ENCODE results near the gene SOD1. TPM values are rescaled to one million over a fixed set of nuclear protein-coding genes. Genes with fewer than 3 reads are reported as not detected.

Gene SOD1
- total RNA-seq, 2 donors from 2014 or later = 165 to 282 TPM

DNA sequence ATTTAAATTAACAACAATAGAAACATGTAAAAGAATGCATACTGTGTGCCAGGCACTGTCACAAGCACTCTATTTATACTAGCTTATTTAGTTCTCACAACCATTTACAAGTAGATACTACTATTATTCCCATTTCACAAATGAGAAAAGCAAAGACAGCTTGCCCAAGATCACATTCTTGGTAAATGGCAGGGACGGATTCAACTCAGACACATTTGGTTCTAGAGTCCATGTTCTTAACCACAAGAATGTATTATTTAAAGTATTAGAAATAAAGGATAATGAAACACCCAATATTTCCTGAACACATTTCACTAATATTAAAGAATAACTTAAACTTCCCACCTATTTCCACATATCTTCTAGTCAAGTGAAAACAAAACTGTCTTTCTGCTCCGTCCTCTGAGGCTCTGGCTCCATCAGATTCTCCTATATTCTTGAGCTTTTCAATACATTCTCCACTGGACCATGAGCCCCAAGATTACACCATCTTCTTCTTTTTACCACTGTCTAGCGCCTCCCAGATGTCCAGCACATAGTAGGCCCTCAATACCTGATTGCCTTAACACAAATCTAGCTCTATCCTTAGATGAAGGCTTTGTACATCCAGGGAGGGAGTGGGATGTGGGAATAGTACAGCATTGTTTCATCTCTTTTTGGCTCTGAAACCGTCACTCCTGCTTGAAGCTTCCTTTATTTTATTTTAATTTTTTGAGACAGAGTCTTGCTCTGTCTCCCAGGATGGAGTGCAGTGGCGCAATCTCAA is 29.3 kb downstream of the SOD1 start:
- Histone ChIP-seq H3K4me3 (no peak overlapping the region), H3K27me3 (replicated peaks; ENCODE audit: insufficient read depth) (no peaks in the 10 kb centered on the region), H3K36me3 (peaks cover 3 to 9% of the 10 kb centered on the region in 2 donors), H3K4me1 (replicated peaks) (no peaks in the 10 kb centered on the region), H3K9me3 (no peaks in the 10 kb centered on the region), H3K27ac (no peak overlapping the region)
- DNase-seq (ENCODE audit: low spot score) = no peak
- TF ChIP-seq POLR2AphosphoS5 (IDR thresholded peaks at IDR 0.05) (no peak), POLR2A (IDR thresholded peaks at IDR 0.05) (no peak)
- TF ChIP-seq, protein P1, sequence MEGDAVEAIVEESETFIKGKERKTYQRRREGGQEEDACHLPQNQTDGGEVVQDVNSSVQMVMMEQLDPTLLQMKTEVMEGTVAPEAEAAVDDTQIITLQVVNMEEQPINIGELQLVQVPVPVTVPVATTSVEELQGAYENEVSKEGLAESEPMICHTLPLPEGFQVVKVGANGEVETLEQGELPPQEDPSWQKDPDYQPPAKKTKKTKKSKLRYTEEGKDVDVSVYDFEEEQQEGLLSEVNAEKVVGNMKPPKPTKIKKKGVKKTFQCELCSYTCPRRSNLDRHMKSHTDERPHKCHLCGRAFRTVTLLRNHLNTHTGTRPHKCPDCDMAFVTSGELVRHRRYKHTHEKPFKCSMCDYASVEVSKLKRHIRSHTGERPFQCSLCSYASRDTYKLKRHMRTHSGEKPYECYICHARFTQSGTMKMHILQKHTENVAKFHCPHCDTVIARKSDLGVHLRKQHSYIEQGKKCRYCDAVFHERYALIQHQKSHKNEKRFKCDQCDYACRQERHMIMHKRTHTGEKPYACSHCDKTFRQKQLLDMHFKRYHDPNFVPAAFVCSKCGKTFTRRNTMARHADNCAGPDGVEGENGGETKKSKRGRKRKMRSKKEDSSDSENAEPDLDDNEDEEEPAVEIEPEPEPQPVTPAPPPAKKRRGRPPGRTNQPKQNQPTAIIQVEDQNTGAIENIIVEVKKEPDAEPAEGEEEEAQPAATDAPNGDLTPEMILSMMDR (IDR thresholded peaks at IDR 0.05) = no peak
- 91% methylated on average over 5 of the region's 5 CpGs for WGBS
- intact Hi-C loops (cut with DNase I) = no loop called here

DNA sequence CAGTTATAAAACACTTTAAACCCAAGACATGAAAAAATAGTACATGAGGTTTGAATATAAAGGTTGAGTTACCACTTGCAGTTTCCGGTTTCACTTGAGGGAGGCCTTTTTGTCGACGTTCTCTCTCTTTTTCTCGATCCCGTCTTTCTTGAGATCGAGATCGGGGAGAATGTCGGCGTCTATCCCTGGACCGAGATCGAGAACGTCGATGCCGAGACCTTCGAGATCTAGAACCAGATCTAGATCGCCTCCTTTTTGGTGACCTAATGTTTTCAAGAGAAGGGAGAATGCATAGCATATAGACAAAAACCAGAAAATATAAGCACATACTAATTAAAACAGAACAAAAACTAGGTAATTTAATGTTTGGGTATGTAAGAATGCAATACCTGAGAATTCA is 33.7 kb downstream of the SOD1 start:
- no peaks in the 10 kb centered on the region for H3K27me3 ChIP-seq (replicated peaks; ENCODE audit: insufficient read depth)
- no peak overlapping the region for H3K4me3 ChIP-seq
- intact Hi-C loops (cut with DNase I) = no loop called here
- 98% methylated on average over 16 of the region's 16 CpGs for WGBS
- no peaks in the 10 kb centered on the region for H3K4me1 ChIP-seq (replicated peaks)
- DNase-seq (ENCODE audit: low spot score) = no peak
- no peak overlapping the region for H3K27ac ChIP-seq
- no peaks in the 10 kb centered on the region for H3K9me3 ChIP-seq
- H3K36me3 ChIP-seq = peaks cover 3 to 16% of the 10 kb centered on the region in 2 donors
- no peak for TF ChIP-seq POLR2A (IDR thresholded peaks at IDR 0.05)
- TF ChIP-seq POLR2AphosphoS5 (IDR thresholded peaks at IDR 0.05) = no peak
- TF ChIP-seq, protein P1 (IDR thresholded peaks at IDR 0.05) = no peak

DNA sequence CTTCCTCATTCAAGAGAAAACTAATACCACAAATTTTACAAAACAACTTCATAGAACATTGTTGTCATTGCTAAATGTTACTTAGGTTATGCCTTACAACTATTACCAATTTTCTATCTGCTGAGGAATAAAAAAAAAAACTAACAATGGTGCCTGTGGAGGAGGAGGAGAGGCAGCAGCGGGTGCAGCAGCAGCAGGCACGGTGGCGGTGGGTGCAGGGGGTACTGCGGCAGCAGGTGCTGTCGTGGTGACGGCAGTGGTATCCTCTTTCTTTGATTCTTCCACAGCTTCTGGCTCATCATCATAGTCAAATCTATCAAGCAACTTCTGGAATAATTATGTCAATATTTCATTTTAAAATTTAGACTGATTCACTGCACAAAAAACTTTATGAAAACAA is 36.9 kb downstream of the SOD1 start:
- no peaks in the 10 kb centered on the region for H3K27me3 ChIP-seq (replicated peaks; ENCODE audit: insufficient read depth)
- no peak for DNase-seq (ENCODE audit: low spot score)
- no peak overlapping the region for H3K27ac ChIP-seq
- peaks cover 0 to 16% of the 10 kb centered on the region in 2 donors for H3K36me3 ChIP-seq
- intact Hi-C loops (cut with DNase I) = no loop called here
- H3K9me3 ChIP-seq = no peaks in the 10 kb centered on the region
- H3K4me3 ChIP-seq = no peak overlapping the region
- WGBS = 95% methylated on average over 6 of the region's 6 CpGs
- H3K4me1 ChIP-seq (replicated peaks) = no peaks in the 10 kb centered on the region
- TF ChIP-seq, protein P1 (IDR thresholded peaks at IDR 0.05) = no peak
- no peak for TF ChIP-seq POLR2A (IDR thresholded peaks at IDR 0.05)
- no peak for TF ChIP-seq POLR2AphosphoS5 (IDR thresholded peaks at IDR 0.05)

DNA sequence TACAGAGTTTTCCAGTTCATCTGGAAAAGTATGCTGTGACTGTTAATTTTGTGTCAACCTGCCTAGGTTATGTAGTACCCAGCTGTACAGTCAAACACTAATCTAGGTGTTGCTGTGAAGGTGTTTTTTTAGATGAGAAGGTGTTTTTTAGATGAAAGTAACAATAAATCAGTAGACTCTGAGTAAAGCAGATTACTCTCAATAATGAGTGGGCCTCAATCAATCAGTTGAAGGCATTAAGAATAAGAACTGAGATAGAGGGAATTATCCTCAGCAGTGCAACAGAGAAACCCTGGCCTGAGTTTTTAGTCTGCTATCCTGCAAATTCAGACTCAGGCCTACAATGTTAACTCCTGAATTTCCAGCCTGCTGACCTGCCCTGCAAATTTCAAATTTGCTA is 39.0 kb downstream of the SOD1 start:
- no peak overlapping the region for H3K4me3 ChIP-seq
- TF ChIP-seq POLR2AphosphoS5 (IDR thresholded peaks at IDR 0.05) (no peak), POLR2A (IDR thresholded peaks at IDR 0.05) (no peak)
- TF ChIP-seq, protein P1 (IDR thresholded peaks at IDR 0.05) = no peak
- intact Hi-C loops (cut with DNase I) = no loop called here
- no peak for DNase-seq (ENCODE audit: low spot score)
- no peaks in the 10 kb centered on the region for H3K9me3 ChIP-seq
- no peaks in the 10 kb centered on the region for H3K4me1 ChIP-seq (replicated peaks)
- H3K27me3 ChIP-seq (replicated peaks; ENCODE audit: insufficient read depth) = no peaks in the 10 kb centered on the region
- H3K27ac ChIP-seq = no peak overlapping the region
- peaks cover 0 to 7% of the 10 kb centered on the region in 2 donors for H3K36me3 ChIP-seq

DNA sequence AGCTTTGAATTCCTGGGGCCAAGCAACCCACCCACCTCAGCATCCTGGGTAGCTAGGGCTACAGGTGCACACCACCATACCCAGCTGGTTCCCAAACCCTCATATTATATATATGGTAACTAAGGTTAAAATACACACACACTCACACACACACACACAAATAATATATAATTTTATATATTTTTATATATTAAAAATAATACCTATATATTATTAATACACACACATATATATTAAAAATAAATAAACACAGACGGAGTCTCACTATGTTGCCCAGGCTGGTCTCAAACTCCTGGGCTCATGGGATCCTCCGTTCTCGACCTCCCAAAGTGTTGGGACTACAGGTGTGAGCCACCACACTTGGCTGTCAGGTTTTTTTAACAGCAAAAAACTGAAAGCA is 40.5 kb downstream of the SOD1 start:
- Histone ChIP-seq H3K4me3 (no peak overlapping the region), H3K27me3 (replicated peaks; ENCODE audit: insufficient read depth) (no peaks in the 10 kb centered on the region), H3K9me3 (no peaks in the 10 kb centered on the region), H3K4me1 (replicated peaks) (no peaks in the 10 kb centered on the region), H3K27ac (no peak overlapping the region), H3K36me3 (no peaks in the 10 kb centered on the region)
- WGBS = 98% methylated on average over 3 of the region's 3 CpGs
- TF ChIP-seq POLR2A (IDR thresholded peaks at IDR 0.05) = no peak
- TF ChIP-seq POLR2AphosphoS5 (IDR thresholded peaks at IDR 0.05) = no peak
- TF ChIP-seq, protein P1 (IDR thresholded peaks at IDR 0.05) = no peak
- intact Hi-C loops (cut with DNase I) = no loop called here
- DNase-seq (ENCODE audit: low spot score) = no peak

Measured in prostate gland (tissue), 2 donors.